Stomach (tissue), 9 donors: Measurements from ENCODE around the gene HOXD10. TPM values are rescaled to one million over a fixed set of nuclear protein-coding genes. Genes with fewer than 3 reads are reported as not detected.

Source experiments
- DNase-seq, 2 donors: peaks; one replicate each; pipeline versions ENCODE4 v3.0.0 to v3.0.0-alpha.2; 2013 to 2019
- H3K27ac ChIP-seq, 5 donors: fragments of 200-600 bp in 4 of 5; sonication (generic) in 4 of 5; one replicate each; pipeline ENCODE4 v1.5.1; 2013 to 2019; ENCODE audit warnings: mild to moderate bottlenecking in 1 of 5, moderate library complexity in 1 of 5
- H3K27me3 ChIP-seq, 3 donors: fragments of 200-600 bp; sonication (generic); one replicate each; pipeline ENCODE4 v1.5.1; 2017 to 2019; ENCODE audit warnings: mixed run types in 1 of 3
- H3K36me3 ChIP-seq, 4 donors: fragments of 200-600 bp; sonication (generic); 1 replicate in 3 of 4; 2 replicates in 1 of 4; pipeline ENCODE4 v1.5.1; 2016 to 2019
- H3K4me1 ChIP-seq, 4 donors: fragments of 200-600 bp; sonication (generic); one replicate each; pipeline ENCODE4 v1.5.1; 2016 to 2019
- H3K4me3 ChIP-seq, 4 donors: fragments of 200-600 bp; sonication (generic) in 3 of 4; one replicate each; pipeline ENCODE4 v1.5.1; 2016 to 2019; ENCODE audit warnings: mild to moderate bottlenecking in 1 of 4
- H3K9me3 ChIP-seq, 4 donors: fragments of 200-600 bp; sonication (generic); one replicate each; pipeline ENCODE4 v1.5.1; 2016 to 2019
- CTCF ChIP-seq, 7 experiments: fragments of 450-650 bp in 4 of 7; fragments of 200-600 bp in 3 of 7; sonication (generic) in 3 of 7; IDR thresholded peaks; one replicate each; pipeline ENCODE4 v1.5.1; 2016 to 2019; ENCODE audit warnings: antibody characterized with exemption in 7 of 7, control low read depth in 2 of 7, mild to moderate bottlenecking in 1 of 7
- EP300 ChIP-seq: sonication (generic); formaldehyde crosslinking; IDR thresholded peaks from one replicate; pipeline ENCODE4 v1.6.1; 2017; ENCODE audit warnings: antibody characterized with exemption
- POLR2A ChIP-seq, 4 donors: fragments of 450-650 bp; IDR thresholded peaks; one replicate each; pipeline ENCODE4 v1.6.1; 2016; ENCODE audit warnings: antibody characterized with exemption in 4 of 4, control low read depth in 2 of 4, mild to moderate bottlenecking in 1 of 4, moderate library complexity in 1 of 4
- POLR2AphosphoS5 ChIP-seq, 3 donors: sonication (generic); formaldehyde crosslinking; IDR thresholded peaks; one replicate each; pipeline ENCODE4 v1.6.1; 2016; ENCODE audit warnings: antibody characterized with exemption in 3 of 3
- WGBS, 5 donors: extraction: QIAGEN DNeasy Blood & Tissue Kit in 3 of 5; methylation state at CpG; one replicate each; pipeline versions ENCODE4 v1.1.5 to v1.1.7; 2013 to 2018; 5-methylcytosine and 5-hydroxymethylcytosine counted together
- intact Hi-C: fragments of 100-400 bp; cut with DNase I; formaldehyde crosslinking; loops from one replicate; pipeline ENCODE4 v1.15.1; 2023; ENCODE audit warnings: low total_unique reads
- polyA plus RNA-seq, 3 donors: library from polyadenylated mRNA; stranded (reverse); fragments of 200-250 nt; gene quantifications; one replicate each; pipeline ENCODE4 v1.2.3, GENCODE V29; 2013
- total RNA-seq, 5 donors: library from RNA; depleted of rRNA; stranded (reverse); fragments of >200 nt; gene quantifications; one replicate each; pipeline versions ENCODE4 v1.1.0 to v1.2.3, GENCODE V29; 2014 to 2016
- donor health status: healthy with polysubstance abuse.
- donor health status: Bipolar disorder and iron deficiency.
- donor health status: healthy.

Gene HOXD10
- total and polyA plus RNA-seq, 8 donors, result 2.6 TPM; not detected in 7

DNA sequence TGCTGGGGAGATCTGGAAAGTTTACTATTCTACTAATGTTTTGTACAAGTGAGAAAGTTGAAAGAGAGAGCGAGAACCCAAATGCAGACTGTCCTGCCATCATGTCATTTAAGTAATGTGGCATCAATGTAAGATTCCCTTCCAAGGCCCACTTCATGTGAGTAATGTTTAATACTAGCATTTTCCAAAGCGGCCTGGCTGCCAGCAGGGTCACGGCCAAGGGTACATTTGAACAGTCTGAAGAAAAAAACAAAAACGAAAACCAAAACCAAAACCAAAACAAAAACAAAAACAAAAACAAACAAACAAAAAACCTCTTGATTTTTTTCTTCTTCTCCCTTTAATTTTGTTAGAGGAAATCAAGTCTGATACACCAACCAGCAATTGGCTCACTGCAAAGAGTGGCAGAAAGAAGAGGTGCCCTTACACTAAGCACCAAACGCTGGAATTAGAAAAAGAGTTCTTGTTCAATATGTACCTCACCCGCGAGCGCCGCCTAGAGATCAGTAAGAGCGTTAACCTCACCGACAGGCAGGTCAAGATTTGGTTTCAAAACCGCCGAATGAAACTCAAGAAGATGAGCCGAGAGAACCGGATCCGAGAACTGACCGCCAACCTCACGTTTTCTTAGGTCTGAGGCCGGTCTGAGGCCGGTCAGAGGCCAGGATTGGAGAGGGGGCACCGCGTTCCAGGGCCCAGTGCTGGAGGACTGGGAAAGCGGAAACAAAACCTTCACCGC is 2.2 kb downstream of the HOXD10 start:
- DNase-seq, result no peak
- intact Hi-C loops, result no loop called here
- Histone ChIP-seq H3K36me3 (no peaks in the 10 kb centered on the region), H3K27ac (no peak overlapping the region), H3K4me1 (peaks cover 11 to 30% (median 18%) of the 10 kb centered on the region in 4 donors), H3K4me3 (no peak overlapping the region), H3K27me3 (peaks cover 58 to 100% (median 95%) of the 10 kb centered on the region in 3 donors), H3K9me3 (peaks cover 0 to 23% (median 6%) of the 10 kb centered on the region in 4 donors)
- TF ChIP-seq POLR2A (IDR thresholded peaks at IDR 0.05), result no peak
- no peak for TF ChIP-seq CTCF (IDR thresholded peaks at IDR 0.05)
- no peak for TF ChIP-seq EP300
- 10 to 12% (median 11%) methylated on average over 24 of the region's 24 CpGs for WGBS, 5 donors

DNA sequence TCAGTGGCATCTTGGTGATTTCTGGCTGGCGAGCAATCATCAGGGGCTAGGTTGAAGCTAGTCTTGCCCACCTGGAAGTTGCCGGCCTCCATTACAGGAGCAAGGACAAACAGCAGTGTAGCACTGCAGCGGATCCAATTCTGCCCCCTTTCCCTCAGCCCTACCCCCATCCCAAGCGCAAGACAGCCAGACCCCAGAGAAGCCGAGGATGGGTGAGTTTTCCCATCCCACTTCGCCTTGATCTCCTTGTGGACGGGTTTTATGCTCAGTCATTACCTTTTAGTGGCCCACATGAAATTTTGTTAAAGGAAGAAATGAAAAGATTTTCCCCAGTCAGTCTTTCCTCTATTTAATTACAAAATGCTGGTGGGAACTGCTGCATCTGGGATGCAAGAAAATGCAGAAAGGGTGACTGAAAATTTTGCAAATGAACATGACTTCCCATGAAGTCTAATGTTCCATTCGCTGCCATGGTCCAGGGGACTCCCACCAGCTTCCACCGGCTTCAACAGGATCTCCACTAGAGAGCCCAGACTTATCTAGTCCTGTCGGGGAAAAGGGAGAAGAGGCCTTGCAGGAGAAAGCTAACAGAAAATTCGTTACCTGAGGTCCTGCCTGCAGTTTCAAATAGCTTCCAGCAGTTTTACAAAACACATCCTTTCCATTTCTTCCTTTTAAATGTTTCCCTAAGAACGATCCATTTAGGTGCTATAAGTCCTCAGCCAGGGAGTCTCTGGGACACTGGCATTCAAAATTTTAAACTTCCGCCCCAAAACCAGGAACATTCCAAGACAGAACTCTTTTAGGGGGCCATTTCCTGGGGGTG is 4.0 kb downstream of the HOXD10 start:
- H3K9me3 ChIP-seq, result peaks cover 0 to 23% (median 6%) of the 10 kb centered on the region in 4 donors
- intact Hi-C loops, result loop anchor here (10.0 kb wide), 1 partner anchor 534 kb away; no protein-coding TSS in a partner anchor
- TF ChIP-seq EP300 (no peak), CTCF (IDR thresholded peaks at IDR 0.05) (no peak), POLR2A (IDR thresholded peaks at IDR 0.05) (no peak), POLR2AphosphoS5 (IDR thresholded peaks at IDR 0.05) (no peak)
- H3K4me1 ChIP-seq, result peaks cover 11 to 33% (median 20%) of the 10 kb centered on the region in 4 donors
- no peaks in the 10 kb centered on the region for H3K36me3 ChIP-seq
- H3K27me3 ChIP-seq, result peaks cover 65 to 100% (median 97%) of the 10 kb centered on the region in 3 donors
- 12 to 18% (median 17%) methylated on average over 13 of the region's 13 CpGs for WGBS, 5 donors
- no peak overlapping the region for H3K27ac ChIP-seq
- no peak for DNase-seq
- no peak overlapping the region for H3K4me3 ChIP-seq

DNA sequence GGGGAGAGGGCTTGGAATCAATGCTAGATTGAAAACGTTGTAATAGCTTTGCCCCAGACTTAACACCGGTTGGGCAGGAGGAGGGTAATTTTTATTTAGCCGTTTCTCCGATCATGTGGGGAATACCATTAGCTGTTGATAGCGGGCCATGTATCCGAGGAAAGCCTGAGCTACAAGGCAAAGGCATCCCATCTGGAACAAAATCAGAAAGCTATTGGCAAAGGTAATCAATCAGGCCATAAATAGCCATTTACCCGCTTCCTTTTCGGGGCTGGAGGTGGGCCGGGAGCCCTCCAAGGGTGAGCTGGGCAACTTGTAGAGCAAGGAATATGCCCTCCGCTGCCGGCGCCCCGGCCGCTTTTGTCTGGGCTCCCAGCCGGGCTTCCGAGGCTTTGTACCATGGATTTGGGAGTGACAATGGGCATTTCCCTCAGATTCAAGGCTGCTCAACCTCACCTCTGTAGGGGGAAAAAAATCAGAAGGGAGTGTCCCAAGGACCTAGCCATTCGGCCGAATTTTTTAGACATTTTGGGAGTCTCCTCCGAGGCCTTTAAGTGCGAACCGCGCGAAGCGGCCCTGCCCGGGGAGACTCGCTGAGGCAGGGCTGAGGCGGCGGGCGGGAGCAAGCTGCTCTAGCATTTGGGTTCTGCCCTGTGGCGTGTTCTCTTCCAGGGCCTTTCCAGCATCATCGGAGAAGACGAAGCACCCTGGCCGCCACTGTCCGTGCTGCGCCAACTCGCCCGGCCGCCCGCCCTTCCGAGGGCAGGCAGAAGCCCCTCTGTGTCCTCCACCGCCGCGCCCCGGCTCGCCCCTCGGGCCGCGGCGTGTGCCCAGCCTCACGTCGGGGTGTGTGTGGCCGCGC is 4.8 kb downstream of the HOXD10 start:
- peak overlapping the region in 3 of 4 donors; percentile 39 to 47 (median 41) for H3K4me3 ChIP-seq
- no peak for DNase-seq
- peaks cover 11 to 26% (median 19%) of the 10 kb centered on the region in 4 donors for H3K4me1 ChIP-seq
- no peaks in the 10 kb centered on the region for H3K36me3 ChIP-seq
- TF ChIP-seq POLR2A (IDR thresholded peaks at IDR 0.05), result no peak
- TF ChIP-seq CTCF (IDR thresholded peaks at IDR 0.05), result no peak
- no peak for TF ChIP-seq EP300
- no peak for TF ChIP-seq POLR2AphosphoS5 (IDR thresholded peaks at IDR 0.05)
- WGBS, 5 donors, result 9 to 20% (median 15%) methylated on average over 29 to 53 of the region's 53 CpGs
- no peak overlapping the region for H3K27ac ChIP-seq
- peaks cover 0 to 23% (median 5%) of the 10 kb centered on the region in 4 donors for H3K9me3 ChIP-seq
- H3K27me3 ChIP-seq, result peaks cover 64 to 100% (median 97%) of the 10 kb centered on the region in 3 donors
- intact Hi-C loops, result loop anchor here (10.0 kb wide), 1 partner anchor 533 kb away; no protein-coding TSS in a partner anchor
